Suprapubic skin (tissue), 4 donors: ENCODE data around the gene CPNE4. TPM values are rescaled to one million over a fixed set of nuclear protein-coding genes. Genes with fewer than 3 reads are reported as not detected.

Experiments
- DNase-seq, 2 donors: peaks; one replicate each; pipeline ENCODE4 v3.0.0-alpha.2; 2019; ENCODE audit warnings: low spot score in 2 of 2
- H3K27ac ChIP-seq: fragments of 200-600 bp; sonication (generic); one replicate; pipeline ENCODE4 v1.5.1; 2019
- H3K27me3 ChIP-seq: fragments of 200-600 bp; sonication (generic); one replicate; pipeline ENCODE4 v1.5.1; 2019
- H3K36me3 ChIP-seq: fragments of 200-600 bp; sonication (generic); one replicate; pipeline ENCODE4 v1.5.1; 2019
- H3K4me1 ChIP-seq: fragments of 200-600 bp; sonication (generic); one replicate; pipeline ENCODE4 v1.5.1; 2019
- H3K4me3 ChIP-seq: fragments of 200-600 bp; sonication (generic); one replicate; pipeline ENCODE4 v1.5.1; 2019; ENCODE audit warnings: mild to moderate bottlenecking
- H3K9me3 ChIP-seq: fragments of 200-600 bp; sonication (generic); one replicate; pipeline ENCODE4 v1.5.1; 2019
- EP300 ChIP-seq: sonication (generic); formaldehyde crosslinking; IDR thresholded peaks from one replicate; pipeline ENCODE4 v1.6.1; 2017; ENCODE audit warnings: antibody characterized with exemption
- POLR2A ChIP-seq, 2 donors: fragments of 450-650 bp; IDR thresholded peaks; one replicate each; pipeline ENCODE4 v1.6.1; 2017; ENCODE audit warnings: antibody characterized with exemption in 2 of 2, mild to moderate bottlenecking in 2 of 2, moderate library complexity in 2 of 2
- POLR2AphosphoS5 ChIP-seq, 3 donors: sonication (generic); formaldehyde crosslinking; IDR thresholded peaks; one replicate each; pipeline ENCODE4 v1.6.1; 2017; ENCODE audit warnings: antibody characterized with exemption in 3 of 3
- WGBS: methylation state at CpG from one replicate; pipeline ENCODE4 v1.1.5; 2018; 5-methylcytosine and 5-hydroxymethylcytosine counted together
- total RNA-seq, 4 donors: library from RNA; depleted of rRNA; stranded (reverse); fragments of >200 nt; gene quantifications; one replicate each; pipeline ENCODE4 v1.1.0, GENCODE V29; 2016
- TF ChIP-seq, protein P1 (sequence below), 2 donors: fragments of 200-600 bp in 1 of 2; fragments of 450-650 bp in 1 of 2; sonication (generic) in 1 of 2; IDR thresholded peaks; one replicate each; pipeline ENCODE4 v1.5.1; 2016 to 2019; ENCODE audit warnings: antibody characterized with exemption in 2 of 2, mild to moderate bottlenecking in 1 of 2, moderate library complexity in 1 of 2

CPNE4 gene
- total RNA-seq, 4 donors from 2014 or later: 0.32 to 1.1 TPM; not detected in 2

DNA sequence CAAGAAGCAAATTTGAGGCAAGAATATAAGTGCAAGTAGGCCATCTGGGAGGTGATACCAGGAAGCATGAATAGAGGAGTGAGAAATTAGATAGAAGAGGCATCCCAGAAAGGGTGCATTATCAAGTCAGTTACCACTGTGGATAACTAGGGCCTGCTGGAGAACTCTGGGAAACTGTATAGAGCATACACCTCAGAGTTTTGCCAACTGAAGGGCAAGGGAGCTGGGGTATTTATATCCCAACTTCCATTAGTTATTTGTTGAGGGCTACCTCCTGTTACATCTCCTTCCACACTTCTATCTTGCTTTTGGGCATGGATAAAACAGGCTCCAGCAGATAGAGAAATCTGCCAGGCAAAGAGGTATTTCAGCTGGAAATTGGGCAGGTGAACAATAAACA, 448.5 kb downstream of the CPNE4 start:
- Histone ChIP-seq H3K9me3 (no peaks in the 10 kb centered on the region), H3K4me1 (no peaks in the 10 kb centered on the region), H3K4me3 (no peak overlapping the region), H3K27ac (no peak overlapping the region), H3K36me3 (no peaks in the 10 kb centered on the region), H3K27me3 (no peaks in the 10 kb centered on the region)
- TF ChIP-seq EP300 (no peak), POLR2AphosphoS5 (IDR thresholded peaks at IDR 0.05) (no peak), POLR2A (IDR thresholded peaks at IDR 0.05) (no peak)
- TF ChIP-seq, protein P1, sequence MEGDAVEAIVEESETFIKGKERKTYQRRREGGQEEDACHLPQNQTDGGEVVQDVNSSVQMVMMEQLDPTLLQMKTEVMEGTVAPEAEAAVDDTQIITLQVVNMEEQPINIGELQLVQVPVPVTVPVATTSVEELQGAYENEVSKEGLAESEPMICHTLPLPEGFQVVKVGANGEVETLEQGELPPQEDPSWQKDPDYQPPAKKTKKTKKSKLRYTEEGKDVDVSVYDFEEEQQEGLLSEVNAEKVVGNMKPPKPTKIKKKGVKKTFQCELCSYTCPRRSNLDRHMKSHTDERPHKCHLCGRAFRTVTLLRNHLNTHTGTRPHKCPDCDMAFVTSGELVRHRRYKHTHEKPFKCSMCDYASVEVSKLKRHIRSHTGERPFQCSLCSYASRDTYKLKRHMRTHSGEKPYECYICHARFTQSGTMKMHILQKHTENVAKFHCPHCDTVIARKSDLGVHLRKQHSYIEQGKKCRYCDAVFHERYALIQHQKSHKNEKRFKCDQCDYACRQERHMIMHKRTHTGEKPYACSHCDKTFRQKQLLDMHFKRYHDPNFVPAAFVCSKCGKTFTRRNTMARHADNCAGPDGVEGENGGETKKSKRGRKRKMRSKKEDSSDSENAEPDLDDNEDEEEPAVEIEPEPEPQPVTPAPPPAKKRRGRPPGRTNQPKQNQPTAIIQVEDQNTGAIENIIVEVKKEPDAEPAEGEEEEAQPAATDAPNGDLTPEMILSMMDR (IDR thresholded peaks at IDR 0.05): no peak
- DNase-seq: no peak

DNA sequence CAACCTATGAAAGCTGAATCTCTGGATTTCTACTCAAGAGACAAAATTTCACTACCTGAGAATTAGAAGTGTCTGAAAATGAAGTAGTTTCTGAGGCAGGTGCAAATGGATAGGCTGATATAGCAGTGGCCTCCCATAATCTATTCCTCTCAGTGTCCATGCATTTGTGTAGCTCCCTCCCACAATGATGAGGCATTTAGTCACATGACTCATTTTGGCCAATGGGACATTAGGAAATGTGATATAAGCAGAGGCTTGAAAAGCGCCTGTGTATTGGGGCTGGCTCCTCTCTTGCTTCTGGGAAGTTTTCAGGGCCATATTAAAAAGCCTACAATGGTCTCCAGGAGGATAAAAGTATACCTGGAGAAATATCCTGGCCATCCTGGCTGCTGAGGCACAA, 452.4 kb downstream of the CPNE4 start:
- TF ChIP-seq POLR2AphosphoS5 (IDR thresholded peaks at IDR 0.05): no peak
- TF ChIP-seq EP300: no peak
- TF ChIP-seq POLR2A (IDR thresholded peaks at IDR 0.05): no peak
- TF ChIP-seq, protein P1 (IDR thresholded peaks at IDR 0.05): no peak
- H3K4me3 ChIP-seq: no peak overlapping the region
- no peak for DNase-seq
- no peaks in the 10 kb centered on the region for H3K27me3 ChIP-seq
- H3K4me1 ChIP-seq: no peaks in the 10 kb centered on the region
- WGBS: 95% methylated on average over 1 of the region's 1 CpG
- H3K36me3 ChIP-seq: no peaks in the 10 kb centered on the region
- no peaks in the 10 kb centered on the region for H3K9me3 ChIP-seq
- H3K27ac ChIP-seq: no peak overlapping the region

DNA sequence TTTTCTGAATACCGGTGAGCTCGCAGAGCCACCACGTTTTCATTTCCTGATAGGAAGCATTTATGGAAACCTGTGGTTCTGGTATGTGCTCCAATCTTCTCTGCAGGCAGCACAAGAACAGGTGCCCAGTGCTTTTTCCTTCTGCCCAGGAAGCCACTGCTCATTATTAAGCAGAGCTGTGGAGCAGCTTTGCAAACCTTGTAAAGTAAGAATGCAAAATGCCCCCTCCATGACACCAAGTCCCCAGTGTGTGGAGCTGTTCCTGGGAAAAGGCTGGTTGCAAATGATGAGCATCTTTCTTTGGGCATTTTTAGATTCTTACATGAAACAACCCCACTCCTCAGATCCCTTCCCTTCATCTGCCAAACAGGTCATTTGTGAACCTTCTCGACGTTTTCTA, 466.4 kb downstream of the CPNE4 start:
- no peaks in the 10 kb centered on the region for H3K4me1 ChIP-seq
- no peaks in the 10 kb centered on the region for H3K36me3 ChIP-seq
- WGBS: 61% methylated on average over 5 of the region's 5 CpGs
- no peak for DNase-seq
- no peak overlapping the region for H3K27ac ChIP-seq
- no peaks in the 10 kb centered on the region for H3K9me3 ChIP-seq
- H3K4me3 ChIP-seq: no peak overlapping the region
- TF ChIP-seq POLR2AphosphoS5 (IDR thresholded peaks at IDR 0.05) (no peak), EP300 (no peak), POLR2A (IDR thresholded peaks at IDR 0.05) (no peak)
- TF ChIP-seq, protein P1 (IDR thresholded peaks at IDR 0.05): no peak
- no peaks in the 10 kb centered on the region for H3K27me3 ChIP-seq

DNA sequence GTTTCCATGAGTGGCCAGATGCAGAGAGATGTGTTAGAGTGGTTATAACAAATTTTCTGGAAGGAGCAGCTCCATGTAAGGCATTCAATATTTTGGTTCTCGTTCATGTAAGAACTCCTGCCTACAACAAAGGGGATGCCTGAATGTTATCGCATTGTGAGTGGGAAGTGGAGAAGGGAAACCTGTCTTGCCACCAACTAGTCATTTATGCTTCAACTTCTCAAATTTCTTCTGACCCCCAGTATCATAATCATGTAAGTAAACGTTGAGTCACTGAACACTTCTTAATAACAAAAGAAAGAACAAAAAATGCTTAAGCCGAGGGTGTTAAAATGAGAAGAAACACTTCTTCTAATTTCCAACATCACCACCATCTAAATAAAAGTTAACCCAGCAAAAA, 470.0 kb downstream of the CPNE4 start:
- H3K27me3 ChIP-seq: no peaks in the 10 kb centered on the region
- DNase-seq: no peak
- no peak overlapping the region for H3K27ac ChIP-seq
- WGBS: 79% methylated on average over 4 of the region's 4 CpGs
- H3K36me3 ChIP-seq: no peaks in the 10 kb centered on the region
- H3K4me1 ChIP-seq: no peaks in the 10 kb centered on the region
- no peaks in the 10 kb centered on the region for H3K9me3 ChIP-seq
- TF ChIP-seq EP300 (no peak), POLR2A (IDR thresholded peaks at IDR 0.05) (no peak), POLR2AphosphoS5 (IDR thresholded peaks at IDR 0.05) (no peak)
- TF ChIP-seq, protein P1 (IDR thresholded peaks at IDR 0.05): no peak
- no peak overlapping the region for H3K4me3 ChIP-seq

DNA sequence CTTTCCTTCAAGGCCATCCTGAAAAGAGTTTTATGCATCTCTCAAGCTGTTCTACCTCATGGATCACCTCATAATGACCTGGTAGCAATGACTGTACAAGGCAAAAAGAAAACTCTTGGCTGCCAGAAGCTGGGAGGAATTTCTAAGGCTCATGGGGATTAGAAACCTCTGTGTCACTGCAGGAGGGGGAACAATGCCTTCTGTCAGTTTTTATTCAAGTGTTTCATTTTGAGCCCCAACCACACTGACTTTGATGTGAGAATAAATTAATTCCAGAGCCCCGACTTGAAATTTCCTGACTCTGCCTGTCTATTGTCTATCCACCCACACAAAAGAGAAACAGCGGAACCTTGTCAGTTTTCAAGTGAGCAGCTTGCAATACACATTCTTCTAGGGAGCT, 473.3 kb downstream of the CPNE4 start:
- Histone ChIP-seq H3K27ac (no peak overlapping the region), H3K4me3 (no peak overlapping the region), H3K9me3 (no peaks in the 10 kb centered on the region), H3K4me1 (no peaks in the 10 kb centered on the region), H3K36me3 (no peaks in the 10 kb centered on the region), H3K27me3 (peaks cover 3% of the 10 kb centered on the region)
- no peak for DNase-seq
- TF ChIP-seq POLR2A (IDR thresholded peaks at IDR 0.05): no peak
- TF ChIP-seq EP300: no peak
- TF ChIP-seq, protein P1 (IDR thresholded peaks at IDR 0.05): no peak
- TF ChIP-seq POLR2AphosphoS5 (IDR thresholded peaks at IDR 0.05): no peak
- 31% methylated on average over 2 of the region's 2 CpGs for WGBS
